Epidermal melanocyte (primary cell): ENCODE results near the gene ELOVL2.

Experiments used
- DNase-seq: peaks from one replicate; pipeline ENCODE4 v3.0.0; 2011; ENCODE audit warnings: low spot score; ENCODE audit not compliant: insufficient read length

The ELOVL2 gene

DNA sequence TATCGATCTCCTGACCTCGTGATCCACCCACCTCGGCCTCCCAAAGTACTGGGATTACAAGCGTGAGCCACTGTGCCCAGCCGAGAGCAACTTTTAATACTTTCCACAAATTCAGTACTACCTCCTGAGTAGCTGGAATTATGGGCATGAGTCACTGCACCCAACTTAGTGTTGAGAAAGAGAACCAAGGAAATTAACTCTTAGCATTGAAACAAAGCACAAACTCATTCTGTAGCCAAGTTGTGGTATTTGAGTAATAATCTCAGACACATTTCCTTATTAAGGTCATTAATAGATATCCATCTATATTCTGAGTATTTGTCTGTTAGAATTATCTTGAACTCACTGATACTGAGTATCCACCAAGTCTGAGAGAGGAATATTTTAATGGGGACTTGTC, 14.3 kb upstream of the ELOVL2 start:
- no peak for DNase-seq

DNA sequence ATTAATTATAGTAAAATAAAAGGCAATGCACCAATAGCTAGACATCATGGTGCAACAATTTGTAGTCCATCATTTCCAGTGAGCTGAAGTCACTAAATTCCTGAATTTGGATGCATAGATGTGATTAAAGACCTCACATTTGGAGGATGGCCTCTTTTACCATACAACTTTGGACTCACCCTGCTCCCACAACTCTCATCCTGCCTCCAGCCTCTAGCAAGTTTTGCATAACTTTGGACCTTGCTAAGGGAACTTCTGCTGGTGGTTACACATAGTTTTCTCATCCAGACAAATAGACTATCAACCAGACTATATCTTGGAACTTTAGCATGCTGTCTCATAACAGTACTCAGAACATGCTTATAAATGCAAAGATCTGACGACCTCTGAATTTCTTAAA, 12.8 kb upstream of the ELOVL2 start:
- DNase-seq = no peak

DNA sequence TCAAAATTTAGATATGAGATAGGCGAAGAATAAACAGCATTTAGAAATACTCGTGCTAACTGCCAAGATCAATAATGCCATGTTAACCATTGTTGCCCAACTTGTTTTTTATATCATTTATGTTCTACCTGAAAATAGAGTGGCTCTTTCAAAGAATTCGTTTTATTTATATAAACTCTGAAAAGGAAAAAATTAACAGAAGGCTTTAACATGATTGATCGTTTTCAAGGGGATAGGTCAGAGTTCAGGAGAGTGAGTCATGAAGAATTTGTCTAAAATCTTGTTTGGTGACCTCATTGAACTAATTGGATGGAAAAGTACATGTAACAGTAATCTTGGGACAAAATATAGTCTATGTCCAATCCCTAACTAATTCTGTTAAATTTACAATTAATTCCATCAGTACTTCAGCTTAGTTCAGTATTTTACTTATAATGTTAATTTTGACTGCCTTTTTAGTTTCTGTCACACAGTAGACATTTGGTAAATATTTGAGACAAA, 11.1 kb upstream of the ELOVL2 start:
- DNase-seq = no peak

DNA sequence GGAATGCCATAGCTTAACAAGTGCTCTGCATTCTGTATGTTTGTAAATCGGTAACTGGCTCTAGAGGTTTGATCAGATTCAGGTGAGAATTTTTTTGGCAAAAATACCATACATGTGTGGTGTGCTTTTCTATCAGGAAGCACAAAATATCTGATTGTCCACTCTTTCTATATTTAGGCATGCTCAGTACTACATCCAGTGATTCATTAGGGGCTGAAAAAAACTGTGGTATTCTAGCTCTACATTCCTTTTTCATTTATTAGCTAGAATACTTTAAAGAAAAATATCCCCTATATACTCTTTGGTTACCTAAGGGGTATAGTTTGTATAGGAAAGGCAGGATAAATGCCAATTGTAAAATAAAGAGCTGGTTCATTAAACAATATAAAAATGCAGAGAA, 10.6 kb upstream of the ELOVL2 start:
- DNase-seq = no peak

DNA sequence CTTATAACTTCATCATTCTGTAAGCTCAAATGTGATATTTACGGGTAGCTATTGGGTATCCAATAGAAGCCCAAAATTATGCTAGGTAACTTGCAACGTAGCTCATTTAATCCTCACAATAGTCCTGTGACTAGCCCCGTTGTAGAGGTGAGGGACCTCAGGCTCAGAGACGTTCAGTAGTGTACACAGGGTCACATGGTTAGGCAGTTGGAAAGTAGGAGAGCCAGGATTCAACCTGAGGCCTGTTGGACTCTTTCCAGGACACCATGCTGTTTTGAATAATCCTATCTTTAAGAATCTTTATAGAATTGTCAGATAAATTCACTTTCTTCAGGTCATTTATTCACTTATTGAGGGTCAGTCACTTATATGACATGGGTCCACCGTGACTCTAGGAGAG, 9.2 kb upstream of the ELOVL2 start:
- DNase-seq = no peak

DNA sequence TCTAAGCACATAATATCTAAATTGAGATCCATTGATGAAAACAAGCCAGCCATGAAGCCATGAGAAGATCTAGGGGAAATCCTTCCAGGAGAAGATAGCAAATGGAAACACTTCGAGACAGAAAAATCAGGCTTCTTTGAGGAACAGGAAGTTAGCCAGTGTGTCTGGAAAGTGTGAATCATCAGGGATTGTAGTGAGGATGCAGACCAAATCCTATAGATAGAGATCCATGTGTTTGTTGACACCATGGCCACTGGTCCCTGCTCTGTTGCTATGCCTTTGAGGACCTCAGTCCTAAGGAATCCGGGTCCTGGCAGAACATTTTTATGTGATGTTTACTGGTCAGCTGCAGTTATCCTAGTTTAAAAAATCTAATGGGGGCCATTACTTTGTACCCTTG, 6.6 kb upstream of the ELOVL2 start:
- DNase-seq = no peak

DNA sequence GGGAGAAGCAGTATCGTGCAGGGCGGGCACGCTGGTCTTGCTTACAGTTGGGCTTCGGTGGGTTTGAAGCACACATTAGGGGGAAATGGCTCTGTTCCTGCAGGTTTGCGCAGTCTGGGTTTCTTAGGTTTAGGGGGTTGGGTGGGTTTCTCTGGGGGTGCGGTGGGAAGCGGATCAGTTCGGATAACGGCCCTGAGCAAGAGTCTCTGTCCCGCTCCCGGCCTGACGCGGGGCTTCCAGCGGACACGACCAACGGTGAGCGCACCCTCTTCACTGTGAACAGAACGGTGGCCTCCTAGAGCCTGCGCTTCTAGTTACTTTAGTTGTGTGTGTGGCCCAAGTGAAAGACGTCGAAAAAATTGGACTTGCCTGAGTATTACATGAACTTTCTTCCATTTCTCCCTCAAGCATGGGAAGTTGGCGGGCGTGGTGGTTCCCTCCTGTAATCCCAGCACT, 635 bp upstream of the ELOVL2 start:
- no peak for DNase-seq

DNA sequence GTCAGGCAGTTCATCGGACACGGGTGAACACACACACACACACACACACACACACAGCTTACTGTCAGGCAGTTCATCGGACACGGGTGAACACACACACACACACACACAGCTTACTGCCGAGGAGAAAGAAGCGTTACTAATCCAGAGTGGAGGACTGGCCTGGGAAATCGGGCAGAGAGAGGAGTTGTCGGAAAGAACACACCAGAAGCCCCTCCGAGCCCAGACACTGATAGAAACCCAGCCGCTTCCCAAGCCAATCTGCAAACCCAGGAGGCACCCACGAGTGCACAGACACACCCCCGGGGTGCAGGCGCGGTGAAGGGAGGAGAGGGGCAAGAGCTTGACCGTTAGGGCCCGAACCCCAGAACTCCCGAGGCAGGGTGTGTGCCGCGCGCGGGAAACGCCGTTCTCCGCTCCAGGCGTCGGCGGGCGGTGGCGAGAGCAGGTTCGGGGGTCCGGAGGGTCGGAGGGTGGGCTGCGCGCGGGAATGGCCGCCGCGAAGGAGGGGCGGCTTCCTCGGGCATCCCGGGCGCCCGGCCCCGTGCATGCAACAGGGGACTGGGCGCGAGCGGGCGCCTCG, 636 bp downstream of the ELOVL2 start:
- no peak for DNase-seq

DNA sequence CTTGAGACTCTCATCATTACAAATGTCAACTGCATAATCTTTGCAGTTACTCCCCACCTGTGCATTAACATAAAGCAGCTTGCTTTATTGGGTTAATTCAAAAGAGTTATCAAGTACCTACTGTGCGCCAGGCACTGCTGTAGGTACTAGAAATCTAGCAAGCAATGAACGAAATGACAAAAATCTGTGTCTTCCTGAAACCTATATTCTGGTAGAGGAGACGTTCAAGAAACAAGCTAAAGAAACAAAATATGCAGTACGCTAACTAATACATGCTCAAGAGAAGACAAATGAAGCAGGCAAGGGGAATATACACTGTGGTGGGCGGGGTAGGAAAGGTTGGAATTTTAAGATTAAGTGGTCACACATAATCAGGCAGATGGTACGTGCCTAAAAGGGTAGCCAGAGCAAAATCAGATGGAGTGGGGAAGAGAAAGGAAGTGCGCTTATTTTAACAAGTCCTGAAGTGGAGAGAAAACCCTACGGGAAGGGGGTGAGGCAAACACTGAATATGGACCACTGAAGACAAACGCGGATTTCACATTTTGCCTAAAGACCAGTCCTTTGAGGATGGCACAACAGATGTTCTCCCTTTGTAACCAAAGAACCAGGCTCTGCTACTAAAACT, 1.2 kb downstream of the ELOVL2 start:
- no peak for DNase-seq

DNA sequence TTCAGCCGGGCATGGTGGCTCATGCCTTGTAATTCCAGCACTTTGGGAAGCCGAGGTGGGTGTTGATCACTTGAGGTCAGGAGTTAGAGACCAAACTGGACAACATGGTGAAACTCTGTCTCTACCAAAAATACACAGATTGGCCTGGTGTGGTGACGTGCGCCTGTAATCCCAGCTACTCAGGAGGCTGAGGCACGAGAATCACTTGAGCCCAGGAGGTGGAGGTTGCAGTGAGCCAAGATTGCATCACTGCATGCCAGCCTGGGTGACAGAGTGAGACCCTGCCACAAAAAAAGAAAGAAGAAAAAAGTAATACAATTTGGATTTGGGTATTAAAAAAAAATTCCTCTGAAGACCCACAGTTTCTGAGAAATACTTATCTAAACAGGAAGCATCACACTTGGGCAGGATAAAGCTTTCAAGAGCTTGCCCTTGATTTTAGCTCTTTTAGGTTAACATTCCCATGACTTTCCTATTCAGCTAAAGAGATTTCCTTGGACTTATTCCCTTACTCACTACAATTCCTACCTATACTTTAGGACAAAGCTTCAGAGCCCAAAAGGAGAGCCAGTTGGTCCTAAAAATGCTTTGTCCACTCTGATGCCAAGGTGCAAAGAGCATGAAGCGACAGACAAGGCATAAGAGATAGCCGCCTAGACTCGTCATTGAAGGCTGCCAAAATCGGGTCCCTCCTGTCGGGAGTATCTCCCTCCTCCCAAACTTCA, 1.9 kb downstream of the ELOVL2 start:
- DNase-seq = no peak

DNA sequence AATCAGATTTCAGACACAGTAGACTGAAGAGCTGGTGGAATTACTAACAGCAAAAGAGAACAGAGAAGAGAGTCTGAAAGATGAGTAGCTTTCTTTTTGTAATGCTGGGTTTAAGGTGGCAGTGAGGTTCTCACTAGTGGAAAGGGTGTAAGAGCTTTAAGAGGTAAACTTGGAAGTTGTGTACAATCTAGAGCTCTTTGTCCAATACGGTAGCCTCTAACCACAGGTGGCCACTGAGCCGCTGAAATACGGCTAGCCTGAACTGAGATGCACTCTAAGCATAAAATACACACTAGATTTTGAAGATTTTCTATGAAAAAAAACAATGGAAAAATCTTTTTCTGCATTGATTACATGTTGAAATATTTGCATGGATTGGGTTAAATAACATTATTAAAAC, 4.0 kb downstream of the ELOVL2 start:
- DNase-seq = no peak

DNA sequence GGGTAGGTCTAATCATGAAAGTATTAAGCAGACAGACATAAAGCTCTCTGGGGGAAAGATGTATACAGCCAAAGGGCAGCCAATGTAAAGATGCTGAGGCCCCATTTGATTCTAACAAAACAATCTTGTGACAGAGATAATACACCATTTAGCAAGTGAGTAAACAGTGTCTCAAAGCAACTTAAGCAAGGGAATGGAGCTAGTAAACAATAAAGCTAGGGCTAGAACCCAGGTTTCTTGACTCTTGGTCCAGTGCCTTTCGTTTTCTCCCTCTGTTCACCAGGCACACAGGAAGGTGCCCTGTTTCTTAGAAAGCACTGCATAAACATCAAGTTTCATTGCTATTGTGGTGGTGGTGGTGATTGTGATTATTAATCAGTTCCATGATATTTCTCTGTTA, 5.1 kb downstream of the ELOVL2 start:
- DNase-seq = no peak

DNA sequence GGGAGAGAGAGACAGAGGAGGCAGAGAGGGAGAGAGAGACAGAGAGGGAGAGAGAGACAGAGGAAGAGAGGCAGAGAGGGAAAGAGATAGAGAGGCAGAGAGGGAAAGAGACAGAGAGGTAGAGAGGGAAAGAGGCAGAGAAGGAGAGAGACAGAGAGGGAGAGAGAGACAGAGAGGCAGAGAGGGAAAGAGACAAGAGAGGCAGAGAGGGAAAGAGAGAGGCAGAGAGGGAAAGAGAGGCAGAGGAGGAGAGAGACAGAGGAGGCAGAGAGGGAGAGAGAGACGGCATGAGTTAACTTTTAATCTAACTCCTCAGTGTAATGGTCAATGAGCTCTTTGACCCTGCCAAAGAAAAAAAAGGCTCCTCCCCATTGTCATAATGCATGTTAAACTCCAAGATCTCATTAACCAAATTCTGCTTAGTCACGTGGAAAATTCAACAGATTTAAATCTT, 7.1 kb downstream of the ELOVL2 start:
- no peak for DNase-seq

DNA sequence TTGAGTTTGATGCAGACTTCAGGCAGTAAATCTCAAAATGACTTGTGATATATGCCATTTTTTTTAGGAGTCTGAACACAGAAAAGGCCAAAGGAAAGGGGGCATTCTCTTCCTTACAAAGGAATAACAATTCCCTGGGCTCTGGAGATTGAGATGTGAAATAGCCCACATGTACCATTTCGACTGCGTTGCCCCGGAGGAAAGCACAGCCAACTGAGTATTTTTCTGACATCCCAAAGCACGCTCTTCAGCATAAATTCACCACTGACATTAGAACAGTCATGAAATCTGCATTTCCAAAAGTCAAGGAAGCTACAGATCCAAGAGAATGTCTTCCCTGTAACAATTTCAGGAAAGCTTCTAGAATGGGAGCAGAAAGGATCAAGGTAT, 7.8 kb downstream of the ELOVL2 start:
- no peak for DNase-seq

DNA sequence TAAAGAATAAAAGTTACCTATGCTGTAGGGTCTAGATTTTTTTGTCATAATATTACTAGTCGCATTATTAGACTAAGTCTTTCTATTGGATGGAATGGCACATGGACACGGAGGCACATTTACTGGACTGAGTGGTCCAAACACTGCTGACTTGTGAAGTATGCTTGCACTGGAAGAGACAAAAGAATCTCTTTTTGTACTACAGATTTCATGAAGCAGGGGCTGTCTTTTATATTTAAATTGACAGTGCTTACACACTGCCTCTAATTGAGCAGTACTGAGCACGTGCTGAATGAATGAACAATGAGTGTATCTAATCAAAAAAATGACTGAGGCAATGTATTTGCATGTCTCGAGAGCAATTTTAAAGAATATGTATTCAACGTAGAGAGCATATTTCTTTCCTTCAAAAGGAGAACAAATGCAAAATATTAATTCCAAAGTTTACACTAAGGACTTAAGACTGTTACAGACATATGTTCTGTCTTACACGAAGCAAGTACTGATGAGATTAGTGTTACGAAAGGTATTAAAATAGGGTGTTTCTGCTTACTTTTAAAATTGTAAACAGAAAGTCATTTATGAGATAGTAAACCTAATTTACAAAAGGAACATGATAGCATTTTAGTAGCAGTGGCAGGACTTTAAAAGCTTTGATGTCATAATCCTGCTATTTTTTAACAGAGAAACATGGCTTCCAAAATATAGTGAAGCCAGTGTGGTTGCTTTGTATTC, 8.3 kb downstream of the ELOVL2 start:
- DNase-seq = no peak

DNA sequence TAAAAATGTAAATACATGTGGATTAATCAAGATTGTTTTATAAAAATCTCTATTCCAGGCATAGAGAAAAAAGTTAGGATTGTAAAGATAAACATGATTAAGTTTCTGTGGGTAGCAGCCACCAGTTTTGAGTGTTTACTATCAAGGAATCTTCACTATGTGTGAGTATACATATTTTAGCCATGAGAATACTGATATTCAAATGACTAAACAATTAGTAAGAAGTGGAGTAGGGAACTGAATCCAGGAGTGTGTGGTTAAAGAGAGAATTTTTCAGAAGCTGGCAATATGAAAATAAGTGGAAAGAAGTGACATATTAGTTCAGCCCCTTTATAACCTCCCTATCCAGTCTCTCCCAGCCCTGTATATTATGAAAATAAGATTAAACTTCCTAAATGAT, 10.3 kb downstream of the ELOVL2 start:
- no peak for DNase-seq

DNA sequence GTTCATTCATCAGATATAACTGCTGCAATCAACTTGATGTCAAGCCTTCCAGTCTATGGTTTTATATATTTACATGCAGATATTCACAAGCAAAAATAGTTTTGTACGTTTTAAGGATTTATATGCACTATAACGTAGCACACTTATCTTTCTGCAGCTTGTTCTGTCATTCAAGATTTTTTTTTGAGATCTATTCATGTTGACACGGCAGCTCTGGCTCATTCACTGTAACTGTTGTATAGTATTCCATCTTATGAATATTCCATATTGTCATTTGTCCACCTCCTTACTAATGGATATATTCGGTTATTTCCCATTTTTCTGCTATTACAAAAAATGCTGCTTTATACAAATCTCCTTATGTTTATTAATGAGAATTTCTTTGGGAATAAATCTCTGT, 13.2 kb downstream of the ELOVL2 start:
- no peak for DNase-seq

DNA sequence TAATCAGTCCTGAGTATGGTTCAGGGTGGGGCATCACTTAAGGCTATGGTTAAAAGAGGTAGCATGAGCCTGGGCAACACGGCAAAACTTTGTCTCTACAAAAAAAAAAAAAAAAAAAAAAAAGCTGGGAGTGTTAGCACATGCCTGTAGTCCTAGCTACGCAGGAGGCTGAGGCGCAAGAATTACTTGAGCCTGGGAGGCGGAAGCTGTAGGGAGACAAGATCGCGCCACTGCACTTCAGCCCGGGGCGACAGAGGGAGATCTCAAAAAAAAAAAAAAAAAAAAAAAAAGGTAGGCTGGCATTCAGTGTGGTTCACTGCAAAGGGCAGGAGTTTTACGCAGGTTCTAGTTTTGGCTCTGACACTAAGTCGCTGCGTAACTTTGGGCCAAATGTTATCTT, 15.1 kb downstream of the ELOVL2 start:
- no peak for DNase-seq

DNA sequence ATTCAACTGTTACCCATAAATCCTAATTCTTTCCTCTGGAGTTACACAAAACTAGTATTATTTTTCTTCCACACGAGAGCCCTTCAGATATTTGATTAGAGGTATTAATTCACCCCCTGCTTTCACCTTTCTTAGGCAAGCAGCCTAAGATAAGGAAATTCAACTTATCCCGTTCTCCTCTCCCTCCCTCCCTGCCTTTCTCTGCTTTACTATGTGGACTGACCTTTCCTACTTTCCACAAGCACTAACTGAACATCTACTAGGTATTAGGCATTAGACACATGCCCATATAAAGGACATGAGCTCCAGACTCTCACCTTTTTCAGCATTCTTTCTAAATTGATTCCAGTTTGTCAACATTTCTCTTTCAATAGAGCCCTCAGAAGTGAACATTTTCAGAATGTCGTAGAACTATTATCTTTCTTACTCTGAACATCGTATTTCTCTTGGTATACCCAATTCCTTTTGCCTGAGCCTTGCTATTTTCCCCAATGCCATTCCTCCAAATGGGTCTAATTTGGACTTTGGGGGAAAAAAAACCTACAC, 16.5 kb downstream of the ELOVL2 start:
- no peak for DNase-seq

DNA sequence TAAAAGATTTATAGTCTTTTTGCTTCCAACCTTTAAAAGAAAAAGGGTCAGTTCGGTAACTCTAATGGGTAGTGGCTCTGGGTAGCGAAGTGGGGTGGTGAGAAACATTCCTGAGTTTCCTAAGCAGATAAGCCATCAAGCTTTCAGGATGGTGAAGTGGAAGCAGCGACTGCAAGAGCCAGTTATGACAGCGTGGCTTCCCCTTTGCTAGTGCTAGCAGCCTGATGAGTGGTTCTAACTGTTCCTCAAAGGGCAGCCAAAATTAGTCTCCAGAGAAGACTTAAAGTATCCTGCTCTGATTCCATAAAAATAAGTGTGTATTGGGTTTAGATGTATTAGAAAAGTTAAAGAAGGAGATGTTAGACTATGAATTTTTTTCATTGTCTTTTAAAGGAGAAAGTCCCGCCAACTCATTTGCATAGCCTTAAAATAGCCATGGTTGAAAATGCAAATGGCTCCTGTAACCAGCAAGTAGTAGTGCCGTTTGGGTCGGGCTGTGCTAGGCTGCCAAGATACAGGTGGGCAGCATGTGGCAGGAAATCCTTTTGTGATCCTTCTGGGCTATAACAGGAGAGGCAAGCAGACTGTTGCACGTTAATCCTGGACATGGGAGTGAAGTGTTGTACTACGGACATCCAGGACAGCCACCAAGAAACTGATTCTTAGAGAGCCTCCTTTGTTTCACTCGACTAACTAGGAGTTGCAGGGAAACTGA, 18.0 kb downstream of the ELOVL2 start:
- DNase-seq = no peak

DNA sequence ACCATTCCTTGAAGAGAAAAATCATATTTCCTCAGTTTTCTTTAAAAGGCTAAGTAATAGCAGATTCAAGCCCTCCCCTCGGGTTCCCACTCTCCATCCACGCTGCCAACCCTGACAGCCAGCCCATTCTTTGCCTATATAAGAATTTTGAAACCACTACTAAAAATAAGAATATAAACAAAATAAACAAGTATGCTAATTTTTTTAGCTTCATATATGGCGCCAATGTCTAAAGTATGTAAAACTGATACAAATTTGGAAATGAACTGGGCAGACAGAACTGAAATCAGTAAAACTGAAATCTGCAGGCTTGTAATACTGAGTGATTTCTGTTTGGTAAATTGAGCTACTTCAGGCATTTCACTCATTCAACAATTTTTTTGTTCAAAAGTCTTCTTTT, 19.0 kb downstream of the ELOVL2 start:
- DNase-seq = no peak
